ENCODE results near the gene PRRT1B.

- no peak for TF ChIP-seq EZH2 (IDR thresholded peaks at IDR 0.05; ENCODE audit: insufficient read depth, poor library complexity, severe bottlenecking)
- TF ChIP-seq EZH2phosphoT487 (IDR thresholded peaks at IDR 0.05; ENCODE audit: insufficient read depth, low read depth) = no peak
Measured at GRCh38 chr9:131525643-131526565, 19.4 kb upstream of the PRRT1B start.
